ENCODE measurements around the gene ARMC5.
A peak's percentile ranks its signal among the peaks of the same experiment; 100 is the strongest.
"Not testable (repeated sequence)": the region's sequence is repeated elsewhere in the genome, so short reads cannot be mapped to it uniquely, and the experiment has no call there.

Gene ARMC5

DNA sequence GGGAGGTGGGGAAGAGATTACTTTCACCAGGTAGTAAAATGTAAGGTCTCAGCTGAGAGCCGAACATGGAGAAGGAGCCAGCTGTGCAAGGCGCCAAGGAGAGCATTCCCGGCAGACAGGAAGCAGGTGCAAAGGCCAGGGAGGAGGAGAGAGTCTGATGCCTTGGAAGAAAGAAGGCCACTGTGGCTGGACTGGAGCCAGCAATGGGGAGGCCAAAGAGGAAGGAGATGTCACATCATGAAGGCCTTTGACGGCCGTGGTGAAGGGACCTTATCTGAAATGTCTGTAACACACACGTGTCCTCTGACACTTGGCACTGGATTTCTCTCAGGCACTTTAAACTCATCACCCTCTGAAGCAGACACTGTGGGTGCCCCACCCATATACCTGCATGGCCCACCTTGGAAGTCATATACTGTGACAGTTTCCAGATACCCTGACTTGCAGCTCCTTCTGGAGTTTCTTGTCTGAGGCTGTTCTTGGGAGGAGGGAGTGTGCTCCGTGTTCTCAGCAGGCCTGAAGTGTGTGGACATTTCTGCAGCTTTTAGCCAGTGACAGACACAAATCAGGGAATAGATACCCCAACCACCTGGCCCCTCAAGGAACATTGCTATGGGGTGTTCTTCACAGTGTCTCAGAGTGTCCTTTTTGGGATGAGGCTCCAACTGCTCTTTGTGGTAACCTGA is 21.7 kb downstream of the ARMC5 start:
- no peak for DNase-seq

- DNase-seq, result no peak
These were observed 23.8 kb downstream of the ARMC5 start, which contains the start of gene SLC5A2 for GRCh38 chr16:31483081-31483480. Gene SLC5A2 (plus strand): TSS chr16:31483123. CDS start chr16:31483137, 14 bp downstream.

DNA sequence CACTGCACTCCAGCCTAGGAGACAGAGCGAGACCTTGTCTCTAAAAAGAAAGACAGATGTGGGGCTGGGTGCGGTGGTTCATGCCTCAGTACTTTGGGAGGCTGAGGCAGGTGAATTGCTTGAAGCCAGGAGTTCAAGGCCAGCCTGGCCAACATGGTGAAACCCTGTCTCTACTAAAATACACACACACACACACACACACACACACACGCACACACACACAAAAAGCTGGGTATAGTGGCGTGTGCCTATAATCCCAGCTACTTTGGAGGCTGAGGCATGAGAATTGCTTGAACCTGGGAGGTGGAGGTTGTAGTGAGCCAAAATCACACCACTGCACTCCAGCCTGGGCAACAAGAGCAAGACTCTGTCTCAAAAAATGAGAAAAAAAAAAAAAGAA is 24.7 kb downstream of the ARMC5 start:
- not testable (repeated sequence) for DNase-seq

- no peak for DNase-seq
These were observed 25.3 kb downstream of the ARMC5 start for GRCh38 chr16:31484491-31485171.

GRCh38 chr16:31485571-31485970 is 26.3 kb downstream of the ARMC5 start:
- DNase-seq, result no peak

- no peak for DNase-seq
These were observed 26.7 kb downstream of the ARMC5 start for GRCh38 chr16:31486045-31486444.

DNA sequence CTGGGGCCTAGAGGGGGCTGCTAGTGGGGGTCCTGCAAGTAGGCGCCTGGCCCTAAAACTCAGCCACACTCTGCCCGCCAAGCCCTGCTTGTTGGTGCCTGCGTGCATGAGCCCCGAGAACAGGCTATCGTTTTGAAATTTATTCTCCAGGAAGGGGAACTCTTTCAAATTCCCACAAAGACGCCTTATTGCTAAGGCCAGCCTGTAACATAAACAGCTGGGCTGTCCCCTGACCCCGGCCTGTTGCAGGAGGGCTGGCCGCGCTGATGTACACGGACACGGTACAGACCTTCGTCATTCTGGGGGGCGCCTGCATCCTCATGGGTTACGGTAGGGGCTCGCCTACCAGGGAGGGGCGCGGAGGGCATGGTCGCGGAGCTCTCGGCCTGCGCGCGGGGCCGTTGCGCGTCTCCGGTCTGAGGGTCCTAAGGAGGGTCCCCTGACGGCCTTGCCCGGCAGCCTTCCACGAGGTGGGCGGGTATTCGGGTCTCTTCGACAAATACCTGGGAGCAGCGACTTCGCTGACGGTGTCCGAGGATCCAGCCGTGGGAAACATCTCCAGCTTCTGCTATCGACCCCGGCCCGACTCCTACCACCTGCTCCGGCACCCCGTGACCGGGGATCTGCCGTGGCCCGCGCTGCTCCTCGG is 27.9 kb downstream of the ARMC5 start:
- DNase-seq, result no peak

DNA sequence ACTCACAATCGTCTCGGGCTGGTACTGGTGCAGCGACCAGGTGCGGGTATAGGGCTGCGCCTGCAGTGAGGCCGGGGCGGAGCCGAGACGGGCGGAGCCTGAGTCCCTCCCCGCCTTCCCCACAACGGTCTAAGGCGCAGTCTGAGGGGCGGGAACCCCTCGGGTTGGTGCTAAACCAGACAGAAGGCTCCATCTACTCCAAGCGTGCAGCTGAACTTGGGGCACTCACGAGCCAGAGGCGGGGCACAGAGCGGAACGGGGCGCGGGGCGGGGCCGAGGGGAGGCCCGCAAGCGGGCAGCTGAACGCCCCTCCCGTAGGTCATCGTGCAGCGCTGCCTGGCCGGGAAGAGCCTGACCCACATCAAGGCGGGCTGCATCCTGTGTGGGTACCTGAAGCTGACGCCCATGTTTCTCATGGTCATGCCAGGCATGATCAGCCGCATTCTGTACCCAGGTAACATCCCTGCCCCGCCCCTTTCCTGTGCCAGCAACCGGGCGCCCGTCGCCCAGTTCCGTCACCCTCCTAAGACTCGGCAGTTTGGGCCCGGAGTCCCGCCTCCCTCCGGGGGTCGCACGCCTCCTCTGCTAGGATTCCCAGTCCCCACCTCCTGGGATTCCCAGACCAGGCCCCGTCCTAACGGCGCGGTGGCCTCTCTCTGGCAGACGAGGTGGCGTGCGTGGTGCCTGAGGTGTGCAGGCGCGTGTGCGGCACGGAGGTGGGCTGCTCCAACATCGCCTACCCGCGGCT is 28.6 kb downstream of the ARMC5 start:
- DNase-seq, result peak; percentile 1

GRCh38 chr16:31488468-31489297 is 29.4 kb downstream of the ARMC5 start:
- no peak for DNase-seq

DNA sequence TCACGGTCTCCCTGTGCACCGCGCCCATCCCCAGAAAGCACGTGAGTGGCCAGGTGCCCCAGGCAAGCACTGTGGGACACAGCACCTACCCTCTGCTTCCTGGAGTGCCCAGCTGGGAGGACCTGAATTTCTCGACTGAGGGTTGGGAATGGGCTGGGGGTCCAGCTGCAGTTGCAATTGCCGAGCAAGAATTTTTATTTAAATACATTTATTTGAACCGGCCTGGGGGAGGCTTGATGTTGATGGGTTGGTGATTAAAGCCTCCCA is 29.9 kb downstream of the ARMC5 start:
- no peak for DNase-seq

GRCh38 chr16:31489616-31490584 is 30.6 kb downstream of the ARMC5 start:
- no peak for DNase-seq

DNA sequence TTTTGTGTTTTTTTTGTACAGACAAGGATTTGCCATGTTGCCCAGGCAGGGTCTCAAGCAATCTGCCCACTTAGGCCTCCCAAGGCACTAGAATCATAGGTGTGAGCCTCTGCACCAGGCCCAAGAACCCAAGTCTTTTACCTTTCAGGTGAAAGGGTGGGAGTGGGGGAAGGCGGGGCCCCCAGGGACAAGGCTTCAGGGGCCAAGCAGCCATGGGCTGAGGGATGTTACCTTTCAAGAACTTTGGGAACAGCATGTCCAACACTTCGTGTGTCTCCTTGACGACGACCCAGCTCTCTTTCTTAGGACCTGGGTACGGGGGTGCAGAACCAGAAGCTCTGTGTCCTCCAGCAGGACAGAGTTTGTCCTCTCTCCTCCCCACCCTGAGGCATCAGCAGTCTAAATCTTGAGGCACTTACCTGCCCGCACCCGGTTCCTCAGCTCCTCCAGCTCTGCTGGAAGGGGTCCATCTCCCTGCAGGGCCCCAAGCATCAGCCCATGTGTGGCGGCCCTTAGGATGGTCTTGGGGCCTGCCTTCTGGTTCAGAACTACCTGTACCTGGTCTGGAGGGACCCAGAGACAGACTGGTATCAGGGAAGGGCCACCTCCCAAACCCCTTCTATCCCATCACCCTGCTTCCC is 32.6 kb downstream of the ARMC5 start:
- DNase-seq, result no peak

DNA sequence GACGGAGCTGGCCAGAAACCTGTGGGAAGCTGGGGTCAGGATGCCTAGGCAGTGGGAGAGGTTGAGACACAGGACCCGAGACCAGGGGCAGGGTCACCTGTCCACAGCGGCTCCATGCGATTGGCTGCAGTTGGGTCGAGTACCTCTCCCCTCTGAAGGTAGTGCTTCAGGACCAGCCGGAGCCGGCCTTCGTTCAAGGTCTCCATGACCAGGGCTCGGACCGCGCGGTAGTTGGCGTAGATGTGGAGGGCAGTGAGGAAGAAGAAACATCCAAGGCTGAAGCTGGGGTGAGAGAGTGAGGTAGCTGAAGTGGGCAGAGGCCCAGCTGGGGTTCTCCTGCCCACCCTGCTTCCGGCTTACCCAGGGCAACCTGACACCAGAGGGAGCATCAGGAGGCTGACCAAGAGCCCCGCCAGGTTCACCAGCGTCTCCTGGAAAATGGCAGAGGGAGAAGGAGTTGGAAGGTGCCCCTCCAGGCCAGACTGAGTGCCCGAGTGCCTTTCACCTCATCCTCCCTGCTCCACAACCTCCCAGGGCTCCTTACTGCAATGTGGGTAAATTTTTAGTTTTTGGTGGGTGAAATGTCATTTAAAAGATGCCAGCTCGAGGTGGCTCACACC is 34.3 kb downstream of the ARMC5 start:
- no peak for DNase-seq

DNA sequence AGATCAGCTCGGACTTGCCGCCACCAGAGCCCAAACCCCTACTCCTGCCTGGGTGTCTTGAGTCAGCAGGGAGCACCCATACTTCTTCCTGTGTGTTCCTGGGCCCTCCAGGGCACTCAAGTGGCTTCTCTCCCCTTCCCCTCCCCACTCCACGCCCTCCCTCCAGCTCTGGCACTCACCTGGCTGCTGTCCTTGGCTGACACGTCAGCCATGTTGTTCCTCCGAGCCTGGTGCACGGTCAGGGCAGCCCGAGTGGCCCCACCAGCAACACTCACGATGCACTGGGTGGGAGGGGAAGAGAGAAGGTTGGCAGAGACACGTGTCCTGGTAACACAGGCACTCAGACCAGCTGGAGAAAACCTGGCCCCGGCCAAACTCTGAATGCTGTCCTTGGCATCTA is 37.4 kb downstream of the ARMC5 start:
- DNase-seq, result no peak

- DNase-seq, result no peak
These were observed 39.2 kb downstream of the ARMC5 start for GRCh38 chr16:31498493-31498892.

DNA sequence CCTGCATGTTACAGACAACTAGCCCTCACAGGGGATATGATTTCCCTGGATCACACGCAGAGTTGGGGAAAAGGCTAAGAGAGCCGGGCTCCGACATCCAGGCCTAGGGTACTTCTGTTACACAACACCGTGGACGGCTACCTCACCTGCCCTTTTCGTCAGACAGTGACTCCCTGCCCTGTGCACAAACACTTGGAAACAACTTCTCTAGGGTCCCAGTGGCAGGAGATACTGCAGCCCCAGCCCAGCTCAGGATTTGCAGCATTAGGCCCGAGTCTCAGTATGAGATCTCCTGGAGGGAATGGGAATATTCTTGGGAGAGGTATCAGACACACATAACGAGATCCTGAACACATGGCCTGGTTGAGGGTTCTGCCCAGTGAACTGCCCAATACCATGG is 40.6 kb downstream of the ARMC5 start:
- DNase-seq, result no peak

DNA sequence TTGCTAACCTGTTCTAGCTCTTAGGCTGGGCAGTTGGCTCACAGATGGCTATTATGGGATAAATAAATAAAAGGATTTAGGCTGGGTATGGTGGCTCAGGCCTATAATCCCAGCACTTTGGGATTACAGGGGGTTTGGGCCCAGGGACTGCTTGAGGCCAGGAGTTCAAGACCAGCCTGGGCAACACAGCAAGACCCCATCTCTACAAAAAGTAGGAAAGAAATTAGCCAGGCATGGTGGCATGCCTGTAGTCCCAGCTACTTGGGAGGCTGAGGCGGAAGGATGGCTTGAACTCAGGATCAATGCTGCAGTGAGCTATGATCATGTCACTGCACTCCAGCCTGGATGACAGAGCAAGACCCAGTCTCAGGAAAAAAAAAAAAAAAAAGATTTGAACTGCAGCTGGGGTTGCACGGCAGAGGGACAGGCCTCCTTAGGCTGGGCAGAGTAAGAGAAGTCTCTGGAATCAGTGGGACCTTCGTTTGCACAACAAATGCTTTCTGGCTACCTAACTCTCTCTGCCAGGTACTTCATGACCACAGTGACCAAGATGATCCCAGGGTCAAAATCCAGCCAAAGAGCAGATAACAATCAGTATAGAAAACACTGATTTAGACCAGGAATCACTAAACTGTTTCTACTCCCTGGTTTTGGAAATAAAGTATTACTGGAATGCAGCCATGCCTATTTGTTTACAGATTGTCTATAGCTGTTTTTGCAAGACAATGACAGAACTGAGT is 42.1 kb downstream of the ARMC5 start:
- no peak for DNase-seq

DNA sequence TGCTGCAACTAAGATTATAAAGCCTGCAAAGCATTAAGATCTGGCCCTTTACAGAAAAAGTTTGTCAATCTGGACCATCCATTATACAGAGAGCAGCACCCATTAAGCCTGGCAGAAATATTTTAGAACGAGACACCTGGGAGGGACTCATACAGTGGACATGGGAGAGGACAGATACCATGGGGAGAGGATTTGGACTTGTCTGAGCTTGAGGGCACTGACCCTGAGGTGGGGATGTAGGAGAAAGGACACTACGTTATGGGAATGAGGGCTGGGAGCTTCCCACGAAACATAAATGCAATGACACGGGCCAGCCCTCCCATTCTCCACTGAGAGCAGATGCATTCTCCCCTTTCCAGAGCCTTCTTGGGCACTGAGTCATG is 42.7 kb downstream of the ARMC5 start:
- no peak for DNase-seq

- no peak for DNase-seq
These were observed 43.7 kb downstream of the ARMC5 start for GRCh38 chr16:31502981-31503380.

GRCh38 chr16:31503555-31503954 is 44.3 kb downstream of the ARMC5 start:
- DNase-seq, result not testable (repeated sequence)

All from NCI-H1694 treated with DMSO at 0.1 percent for 48 hours (cell line).